HepG2 (cell line): ENCODE results near the gene RGS5. TPM values are rescaled to one million over a fixed set of nuclear protein-coding genes. Genes with fewer than 3 reads are reported as not detected.

Experiments used
- ATAC-seq: fragments of 200-7000 bp; cut with Tn5 transposase; 3 replicates; pipeline ENCODE4 v1.9.1; 2020; ENCODE audit warnings: mild to moderate bottlenecking, moderate library complexity
- BruUV-seq: library from RNA; stranded (reverse); fragments of 400-500 nt; replicated peaks from 2 replicates; lab custom pipeline; 2021; lab: Mats Ljungman, UMichigan
- CTCF ChIA-PET: fragments of 300-600 bp; formaldehyde crosslinking; extraction: SDS; loops from one replicate; lab custom pipeline; 2021; ENCODE audit warnings: low total read pairs, inconsistent platforms, low intra/inter-chr PET ratio; lab: Yijun Ruan, JAX
- POLR2A ChIA-PET: fragments of 350-600 bp; sonication (Branson Sonifier 250); formaldehyde crosslinking; loops from one replicate; lab custom pipeline; 2020; ENCODE audit warnings: antibody characterized with exemption, inconsistent platforms; lab: Yijun Ruan, JAX
- DNase-seq: peaks from one replicate; pipeline ENCODE4 v3.0.0-alpha.2; 2015; ENCODE audit warnings: low spot score
- FAIRE-seq: peaks from 3 replicates; lab custom pipeline; 2011; peaks lifted over from hg19 to GRCh38; lab: Jason Lieb, UNC
- H2AFZ ChIP-seq: one replicate; pipeline ENCODE4 v1.6.1; 2011; ENCODE audit warnings: low read length, inconsistent platforms
- H3K27ac ChIP-seq: fragments of 300-600 bp; 3 replicates; pipeline ENCODE4 v1.8.0; 2011; ENCODE audit warnings: mixed run types, mild to moderate bottlenecking, mixed read lengths, low read length, inconsistent platforms; ENCODE audit not compliant: insufficient read depth; ENCODE audit errors: extremely low read length
- H3K27me3 ChIP-seq, 2 experiments: fragments of 200-600 bp in 1 of 2; 2 replicates in 1 of 2; 3 replicates in 1 of 2; pipeline versions ENCODE4 v1.6.0 to v1.8.0; 2011; ENCODE audit warnings: low read length in 2 of 2, mild to moderate bottlenecking in 2 of 2, moderate library complexity in 2 of 2, inconsistent platforms in 1 of 2; ENCODE audit not compliant: insufficient read depth in 2 of 2, control insufficient read depth in 1 of 2
- H3K36me3 ChIP-seq, 2 experiments: fragments of 200-600 bp in 1 of 2; replicated peaks in 1 of 2; 2 replicates in 1 of 2; 3 replicates in 1 of 2; pipeline versions ENCODE4 v1.5.1 to v1.8.0; 2011; ENCODE audit warnings: low read length in 2 of 2, inconsistent platforms in 1 of 2; ENCODE audit not compliant: insufficient read depth in 2 of 2, control insufficient read depth in 1 of 2
- H3K4me1 ChIP-seq: 2 replicates; pipeline ENCODE4 v1.5.1; 2012; ENCODE audit warnings: low read length, inconsistent platforms; ENCODE audit not compliant: insufficient read depth
- H3K4me2 ChIP-seq: 2 replicates; pipeline ENCODE4 v1.6.0; 2011; ENCODE audit warnings: low read depth, low read length, inconsistent platforms
- H3K4me3 ChIP-seq, 3 experiments: fragments of 200-600 bp in 1 of 3; sonication (generic), shearing (Covaris generic) in 1 of 3; replicated peaks in 1 of 3; 2 replicates each; pipeline ENCODE4 v1.5.1; 2011 to 2016; ENCODE audit warnings: low read length in 3 of 3, inconsistent platforms in 2 of 3, low read depth in 2 of 3, mild to moderate bottlenecking in 2 of 3, control low read depth in 1 of 3, mixed read lengths in 1 of 3; ENCODE audit not compliant: insufficient read depth in 1 of 3
- H3K79me2 ChIP-seq: one replicate; pipeline ENCODE4 v1.6.1; 2011; ENCODE audit warnings: low read length, inconsistent platforms; ENCODE audit not compliant: insufficient read depth
- H3K9ac ChIP-seq: 2 replicates; pipeline ENCODE4 v1.6.0; 2011; ENCODE audit warnings: mild to moderate bottlenecking, low read depth, low read length, inconsistent platforms; ENCODE audit not compliant: insufficient read depth
- H3K9me3 ChIP-seq: 2 replicates; pipeline ENCODE4 v1.5.1; 2012; ENCODE audit warnings: mild to moderate bottlenecking, low read length
- H4K20me1 ChIP-seq: 2 replicates; pipeline ENCODE4 v1.6.0; 2011; ENCODE audit warnings: inconsistent platforms, mild to moderate bottlenecking, low read length, moderate library complexity; ENCODE audit not compliant: insufficient read depth
- CSRNP2 ChIP-seq: sonication (generic); formaldehyde crosslinking; conservative IDR thresholded peaks from 2 replicates; pipeline ENCODE4 v1.8.0; 2022; ENCODE audit warnings: low read depth, missing genetic modification reagents
- GTF3A ChIP-seq: sonication (generic); formaldehyde crosslinking; conservative IDR thresholded peaks from 2 replicates; pipeline ENCODE4 v1.4.0; 2020; ENCODE audit warnings: mild to moderate bottlenecking, missing genetic modification reagents
- KLF6 ChIP-seq: IDR thresholded peaks from 2 replicates; pipeline ENCODE4 v1.8.0; 2016; ENCODE audit warnings: missing biosample characterization, missing genetic modification reagents
- LCORL ChIP-seq, 2 experiments: fragments of 450-650 bp in 1 of 2; sonication (generic) in 1 of 2; formaldehyde crosslinking in 1 of 2; IDR thresholded peaks; 2 replicates each; pipeline versions ENCODE4 v1.5.0 to v1.6.1; 2017 to 2020; ENCODE audit warnings: antibody characterized with exemption in 1 of 2, missing genetic modification reagents in 1 of 2
- MAFG ChIP-seq: sonication (generic); formaldehyde crosslinking; IDR thresholded peaks from 2 replicates; pipeline ENCODE4 v1.5.1; 2020; ENCODE audit warnings: mild to moderate bottlenecking, missing genetic modification reagents
- MBNL3 ChIP-seq: fragments of 250-450 bp; sonication (Bioruptor Pico); conservative IDR thresholded peaks from 2 replicates; pipeline ENCODE4 v1.8.0; 2022; ENCODE audit warnings: mild to moderate bottlenecking, inconsistent platforms
- MTERF4 ChIP-seq: sonication (generic); formaldehyde crosslinking; IDR thresholded peaks from 2 replicates; pipeline ENCODE4 v1.8.0; 2023; ENCODE audit warnings: mild to moderate bottlenecking, missing genetic modification reagents
- MYC ChIP-seq: sonication (generic); formaldehyde crosslinking; IDR thresholded peaks from 2 replicates; pipeline ENCODE4 v1.9.0; 2021; ENCODE audit warnings: missing genetic modification reagents, borderline replicate concordance
- NBN ChIP-seq: fragments of 450-650 bp; conservative IDR thresholded peaks from 2 replicates; pipeline ENCODE4 v1.6.1; 2017
- NFYB ChIP-seq: sonication (generic); formaldehyde crosslinking; IDR thresholded peaks from 2 replicates; pipeline ENCODE4 v1.4.0; 2020; ENCODE audit warnings: missing genetic modification reagents
- RAD51 ChIP-seq: fragments of 450-650 bp; IDR thresholded peaks from 2 replicates; pipeline ENCODE4 v1.6.1; 2016; ENCODE audit warnings: borderline replicate concordance
- RBFOX2 ChIP-seq: fragments of 200-400 bp; formaldehyde crosslinking; IDR thresholded peaks from 2 replicates; pipeline ENCODE4 v1.6.1; 2017; ENCODE audit warnings: low read depth, mild to moderate bottlenecking, low read length
- ZNF224 ChIP-seq: sonication (generic); formaldehyde crosslinking; IDR thresholded peaks from 2 replicates; pipeline ENCODE4 v1.5.0; 2020; ENCODE audit warnings: mild to moderate bottlenecking, missing genetic modification reagents
- ZNF850 ChIP-seq: sonication (generic); formaldehyde crosslinking; conservative IDR thresholded peaks from 2 replicates; pipeline ENCODE4 v1.9.0; 2021; ENCODE audit warnings: mild to moderate bottlenecking, missing genetic modification reagents
- WGBS: methylation state at CpG from one replicate; pipeline ENCODE4 v1.1.6; 2017; ENCODE audit warnings: low lambda C conversion rate; 5-methylcytosine and 5-hydroxymethylcytosine counted together
- in situ Hi-C: cut with HindIII; loops from 2 replicates; pipeline ENCODE4 v1.10.0; 2017; ENCODE audit warnings: low pct_unique_long_range_greater_than_20kb; ENCODE audit not compliant: extremely low pct_ligation_motif_present
- intact Hi-C: fragments of 100-400 bp; cut with micrococcal nuclease; formaldehyde crosslinking; loops from one replicate; pipeline ENCODE4 v1.10.0; 2022; ENCODE audit not compliant: unreplicated experiment
- polyA plus RNA-seq, 8 experiments: library from polyadenylated mRNA; depleted of rRNA in 3 of 8; stranded (reverse) in 7 of 8; unstranded in 1 of 8; fragments of >200 nt; fragmentation: Illumina TruSeq in 4 of 8; extraction: Trizol in 4 of 8; gene quantifications; 2 replicates each; pipeline versions ENCODE4 v1.2.1 to v1.2.3, GENCODE V29; 2011 to 2016; ENCODE audit warnings: low read depth in 4 of 8, missing spikeins in 1 of 8, mixed read lengths in 1 of 8; ENCODE audit not compliant: insufficient read depth in 1 of 8
- total RNA-seq, 5 experiments: library from RNA; depleted of rRNA; stranded (reverse); fragments of >200 nt; fragmentation: Illumina TruSeq; extraction: Trizol; gene quantifications; 2 replicates each; pipeline ENCODE4 v1.2.3, GENCODE V29; 2016; ENCODE audit warnings: low read depth in 1 of 5
- TF ChIP-seq, protein P1 (sequence below): sonication (generic); formaldehyde crosslinking; IDR thresholded peaks from 2 replicates; pipeline ENCODE4 v1.5.0; 2020; ENCODE audit warnings: mild to moderate bottlenecking, missing genetic modification reagents

RGS5 gene
- total and polyA plus RNA-seq, 2 of the 13 experiments (the other 11 are each of a cell fraction or from before 2014, with no cell fraction given), result 1.9 to 2.3 TPM

GRCh38 chr1:163201906-163202305, 810 bp downstream of the RGS5 start (continued):
- TF ChIP-seq MTERF4 (no peak), CSRNP2 (CRISPR knock-in tag) (no peak), RBFOX2 (no peak)

- CTCF ChIA-PET, result no interaction called here
- no peaks in the 10 kb centered on the region for H4K20me1 ChIP-seq
- no peak overlapping the region for H2AFZ ChIP-seq
- 30% methylated on average over 3 of the region's 4 CpGs for WGBS
- TF ChIP-seq MBNL3 (CRISPR knock-in tag) (no peak), MAFG (CRISPR knock-in tag) (no peak), NBN (no peak), ZNF224 (no peak), NFYB (CRISPR knock-in tag) (no peak), KLF6 (no peak), RAD51 (no peak), MYC (CRISPR knock-in tag) (no peak), ZNF850 (CRISPR knock-in tag) (no peak), LCORL (IDR thresholded peaks at IDR 0.05) (no peak), LCORL (CRISPR knock-in tag; IDR thresholded peaks at IDR 0.05) (no peak), GTF3A (CRISPR knock-in tag) (no peak)
- TF ChIP-seq, protein P1, sequence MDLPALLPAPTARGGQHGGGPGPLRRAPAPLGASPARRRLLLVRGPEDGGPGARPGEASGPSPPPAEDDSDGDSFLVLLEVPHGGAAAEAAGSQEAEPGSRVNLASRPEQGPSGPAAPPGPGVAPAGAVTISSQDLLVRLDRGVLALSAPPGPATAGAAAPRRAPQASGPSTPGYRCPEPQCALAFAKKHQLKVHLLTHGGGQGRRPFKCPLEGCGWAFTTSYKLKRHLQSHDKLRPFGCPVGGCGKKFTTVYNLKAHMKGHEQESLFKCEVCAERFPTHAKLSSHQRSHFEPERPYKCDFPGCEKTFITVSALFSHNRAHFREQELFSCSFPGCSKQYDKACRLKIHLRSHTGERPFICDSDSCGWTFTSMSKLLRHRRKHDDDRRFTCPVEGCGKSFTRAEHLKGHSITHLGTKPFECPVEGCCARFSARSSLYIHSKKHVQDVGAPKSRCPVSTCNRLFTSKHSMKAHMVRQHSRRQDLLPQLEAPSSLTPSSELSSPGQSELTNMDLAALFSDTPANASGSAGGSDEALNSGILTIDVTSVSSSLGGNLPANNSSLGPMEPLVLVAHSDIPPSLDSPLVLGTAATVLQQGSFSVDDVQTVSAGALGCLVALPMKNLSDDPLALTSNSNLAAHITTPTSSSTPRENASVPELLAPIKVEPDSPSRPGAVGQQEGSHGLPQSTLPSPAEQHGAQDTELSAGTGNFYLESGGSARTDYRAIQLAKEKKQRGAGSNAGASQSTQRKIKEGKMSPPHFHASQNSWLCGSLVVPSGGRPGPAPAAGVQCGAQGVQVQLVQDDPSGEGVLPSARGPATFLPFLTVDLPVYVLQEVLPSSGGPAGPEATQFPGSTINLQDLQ, result no peak
- POLR2A ChIA-PET, result no interaction called here
- no peak overlapping the region for H3K4me2 ChIP-seq
- no peaks in the 10 kb centered on the region; a peak in 1 of 5 replicates for H3K27me3 ChIP-seq
- no peaks in the 10 kb centered on the region for H3K36me3 ChIP-seq
- no TSS peak for BruUV-seq
- H3K9me3 ChIP-seq, result no peaks in the 10 kb centered on the region
- intact Hi-C loops (no loop called here), in situ Hi-C loops (no loop called here)
- H3K4me1 ChIP-seq, result no peaks in the 10 kb centered on the region
- no peaks in the 10 kb centered on the region for H3K79me2 ChIP-seq
- H3K4me3 ChIP-seq, result no peak overlapping the region
- FAIRE-seq (no peak), ATAC-seq (no peak), DNase-seq (no peak)
- no peak overlapping the region for H3K9ac ChIP-seq
- no peak overlapping the region for H3K27ac ChIP-seq
These were observed 5.7 kb downstream of the RGS5 start for GRCh38 chr1:163197022-163197421.
